Endothelial cell of umbilical vein (primary cell): ENCODE data around the gene PBLD. TPM values are rescaled to one million over a fixed set of nuclear protein-coding genes. Genes with fewer than 3 reads are reported as not detected.

Source experiments
- BruUV-seq: library from RNA; stranded (reverse); fragments of 400-500 nt; replicated peaks from 2 replicates; lab custom pipeline; 2021; lab: Mats Ljungman, UMichigan
- CTCF ChIA-PET: fragments of 300-600, 350-600 bp; sonication (Branson Sonifier 250); formaldehyde crosslinking; loops from one replicate; lab custom pipeline; 2021; ENCODE audit warnings: antibody characterized with exemption, inconsistent platforms; lab: Charles Lee
- POLR2A ChIA-PET: fragments of 300-600, 350-600 bp; sonication (Branson Sonifier 250); formaldehyde crosslinking; loops from one replicate; lab custom pipeline; 2021; ENCODE audit warnings: antibody characterized with exemption, inconsistent platforms; lab: Charles Lee
- DNase-seq: peaks from one replicate; pipeline ENCODE4 v3.0.0-alpha.2; 2011; ENCODE audit warnings: low read depth, low spot score
- FAIRE-seq: peaks from 2 replicates; lab custom pipeline; 2011; peaks lifted over from hg19 to GRCh38; lab: Jason Lieb, UNC
- H2AFZ ChIP-seq: 2 replicates; pipeline ENCODE4 v1.6.0; 2012; ENCODE audit warnings: low read depth, low read length, control low read depth, inconsistent platforms
- H3K27ac ChIP-seq: 2 replicates; pipeline ENCODE4 v1.5.1; 2011; ENCODE audit warnings: low read depth, mild to moderate bottlenecking, control low read depth, low read length, moderate library complexity; ENCODE audit not compliant: insufficient read depth
- H3K27me3 ChIP-seq, 2 experiments: 2 replicates each; pipeline versions ENCODE4 v1.6.0 to v1.6.1; 2011; ENCODE audit warnings: low read length in 2 of 2, mixed read lengths in 1 of 2; ENCODE audit not compliant: control insufficient read depth in 2 of 2, insufficient read depth in 2 of 2
- H3K36me3 ChIP-seq, 2 experiments: 2 replicates in 1 of 2; 3 replicates in 1 of 2; pipeline ENCODE4 v1.5.1; 2011; ENCODE audit warnings: low read length in 2 of 2, mild to moderate bottlenecking in 1 of 2, moderate library complexity in 1 of 2; ENCODE audit not compliant: control insufficient read depth in 2 of 2, insufficient read depth in 2 of 2; ENCODE audit errors: extremely low read depth in 1 of 2
- H3K4me1 ChIP-seq: 3 replicates; pipeline ENCODE4 v1.5.1; 2011; ENCODE audit warnings: mild to moderate bottlenecking, low read length; ENCODE audit not compliant: control insufficient read depth, insufficient read depth; ENCODE audit errors: extremely low read depth
- H3K4me2 ChIP-seq: 2 replicates; pipeline ENCODE4 v1.6.1; 2011; ENCODE audit warnings: low read length, control low read depth, mixed read lengths; ENCODE audit not compliant: insufficient read depth
- H3K4me3 ChIP-seq, 3 experiments: fragments of 200-600 bp in 1 of 3; sonication (generic), shearing (Covaris generic) in 1 of 3; replicated peaks in 1 of 3; 2 replicates each; pipeline ENCODE4 v1.5.1; 2011 to 2016; ENCODE audit warnings: control low read depth in 3 of 3, low read length in 3 of 3, mild to moderate bottlenecking in 2 of 3, inconsistent platforms in 1 of 3, low read depth in 1 of 3, moderate library complexity in 1 of 3; ENCODE audit not compliant: insufficient read depth in 1 of 3
- H3K79me2 ChIP-seq: 2 replicates; pipeline ENCODE4 v1.6.0; 2012; ENCODE audit warnings: low read length, inconsistent platforms; ENCODE audit not compliant: control insufficient read depth, insufficient read depth
- H3K9ac ChIP-seq: replicated peaks from 2 replicates; pipeline ENCODE3; 2011; ENCODE audit warnings: low read length, control low read depth; ENCODE audit not compliant: insufficient read depth; ENCODE audit errors: extremely low read depth
- H3K9me1 ChIP-seq: replicated peaks from 3 replicates; pipeline ENCODE4 v1.6.0; 2011; ENCODE audit warnings: mild to moderate bottlenecking, low read length; ENCODE audit not compliant: control insufficient read depth, insufficient read depth; ENCODE audit errors: extremely low read depth
- H3K9me3 ChIP-seq: replicated peaks from 2 replicates; pipeline ENCODE4 v1.5.1; 2012; ENCODE audit warnings: low read length, inconsistent platforms; ENCODE audit not compliant: control insufficient read depth, insufficient read depth
- H4K20me1 ChIP-seq: replicated peaks from 2 replicates; pipeline ENCODE3; 2011; ENCODE audit warnings: mild to moderate bottlenecking, low read length; ENCODE audit not compliant: control insufficient read depth, insufficient read depth; ENCODE audit errors: extremely low read depth
- CTCF ChIP-seq, 2 donors: IDR thresholded peaks; 1 replicate in 1 of 2; 2 replicates in 1 of 2; pipeline ENCODE4 v1.5.1; 2011; ENCODE audit warnings: low read length in 2 of 2, mild to moderate bottlenecking in 2 of 2, moderate library complexity in 2 of 2, control low read depth in 1 of 2, inconsistent platforms in 1 of 2, low read depth in 1 of 2; ENCODE audit not compliant: insufficient read depth in 1 of 2; ENCODE audit errors: extremely low read depth in 1 of 2
- EZH2 ChIP-seq: IDR thresholded peaks from 2 replicates; pipeline ENCODE4 v1.6.1; 2012; ENCODE audit warnings: borderline replicate concordance, low read depth, mild to moderate bottlenecking, moderate library complexity, low read length, inconsistent platforms; ENCODE audit not compliant: severe bottlenecking
- FOS ChIP-seq: IDR thresholded peaks from 2 replicates; pipeline ENCODE4 v1.6.1; 2011; ENCODE audit warnings: mild to moderate bottlenecking, low read length, moderate library complexity, borderline replicate concordance; ENCODE audit not compliant: insufficient read depth
- GATA2 ChIP-seq: IDR thresholded peaks from 2 replicates; pipeline ENCODE4 v1.7.0; 2011; ENCODE audit warnings: low read depth, mild to moderate bottlenecking, moderate library complexity, mixed read lengths, low read length; ENCODE audit not compliant: insufficient read length, insufficient read depth
- JUN ChIP-seq: IDR thresholded peaks from 2 replicates; pipeline ENCODE4 v1.6.1; 2011; ENCODE audit warnings: borderline replicate concordance, low read depth; ENCODE audit not compliant: insufficient read length, insufficient read depth
- MAX ChIP-seq: IDR thresholded peaks from 2 replicates; pipeline ENCODE4 v1.6.1; 2011; ENCODE audit not compliant: insufficient read depth, insufficient read length
- MYC ChIP-seq: IDR thresholded peaks from one replicate; pipeline ENCODE4 v1.6.1; 2011; ENCODE audit warnings: mild to moderate bottlenecking, low read depth, low read length
- POLR2A ChIP-seq: IDR thresholded peaks from 2 replicates; pipeline ENCODE4 v1.6.1; 2012; ENCODE audit warnings: low read depth, mild to moderate bottlenecking, control low read depth, low read length
- POLR2AphosphoS5 ChIP-seq: IDR thresholded peaks from 2 replicates; pipeline ENCODE4 v1.6.1; 2012; ENCODE audit warnings: low read depth, mild to moderate bottlenecking, control low read depth, low read length, moderate library complexity; ENCODE audit not compliant: insufficient read depth
- dilution Hi-C: fragments of 300-500 bp; cut with MboI; formaldehyde crosslinking; loops from one replicate; pipeline ENCODE4 v1.15.0; 2019; ENCODE audit warnings: low sequenced_read_pairs; ENCODE audit not compliant: extremely low pct_ligation_motif_present
- intact Hi-C: fragments of 100-400 bp; cut with micrococcal nuclease; formaldehyde crosslinking; loops from one replicate; pipeline ENCODE4 v1.10.0; 2022
- polyA plus RNA-seq, 4 experiments: library from polyadenylated mRNA; depleted of rRNA in 3 of 4; stranded (reverse) in 3 of 4; unstranded in 1 of 4; fragments of >200 nt; gene quantifications; 2 replicates each; pipeline versions ENCODE4 v1.2.1 to v1.2.3, GENCODE V29; 2011 to 2012; ENCODE audit warnings: missing spikeins in 1 of 4
- total RNA-seq: library from RNA; stranded (reverse); gene quantifications from 2 replicates; pipeline ENCODE4 v1.2.3, GENCODE V29; 2021

PBLD gene
- total and polyA plus RNA-seq, 2 donors (not counting 3 experiments of a cell fraction or from before 2014, with no cell fraction given): 1.5 to 5.1 TPM

DNA sequence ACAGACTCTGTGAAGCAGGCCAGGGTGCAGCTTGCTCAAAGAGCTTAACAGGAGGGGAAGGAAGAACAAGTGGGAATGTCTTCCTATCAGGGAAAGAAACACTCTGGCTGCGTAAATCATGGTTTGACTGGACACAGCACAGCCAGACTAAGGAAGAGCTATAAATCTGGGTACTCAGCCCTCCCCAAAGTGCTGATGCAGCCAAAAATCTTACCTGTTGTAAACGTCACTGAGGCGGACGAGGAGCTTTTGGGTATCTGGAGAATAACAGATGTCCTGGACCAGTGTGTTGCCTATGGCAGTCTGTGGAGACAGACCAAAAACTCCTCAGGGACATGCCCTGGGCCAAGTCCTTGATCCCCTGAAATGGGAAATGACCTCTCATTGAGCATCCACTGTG, 44.0 kb downstream of the PBLD start:
- dilution Hi-C loops: no loop called here
- ChIA-PET POLR2A (no interaction called here), CTCF (interaction anchor here (0.6 to 2.6 kb wide), 3 partner anchors 37 to 434 kb away, joined by 3 to 13 read pairs (median 3); no protein-coding TSS in a partner anchor)
- Histone ChIP-seq H4K20me1 (no peaks in the 10 kb centered on the region), H3K9ac (no peak overlapping the region), H3K9me1 (no peaks in the 10 kb centered on the region), H3K27me3 (no peaks in the 10 kb centered on the region), H3K4me2 (no peak overlapping the region), H3K79me2 (no peaks in the 10 kb centered on the region), H3K4me1 (no peaks in the 10 kb centered on the region), H3K4me3 (no peak overlapping the region), H3K9me3 (no peaks in the 10 kb centered on the region), H3K36me3 (no peaks in the 10 kb centered on the region), H3K27ac (no peak overlapping the region), H2AFZ (no peak overlapping the region)
- no TSS peak for BruUV-seq
- intact Hi-C loops: no loop called here
- TF ChIP-seq POLR2A (no peak), POLR2AphosphoS5 (no peak), MYC (no peak)
- FAIRE-seq: no peak
- DNase-seq: no peak

- no peaks in the 10 kb centered on the region for H3K9me3 ChIP-seq
- dilution Hi-C loops: no loop called here
- H3K79me2 ChIP-seq: no peaks in the 10 kb centered on the region
- no peak overlapping the region for H3K9ac ChIP-seq
- H3K9me1 ChIP-seq: no peaks in the 10 kb centered on the region
- intact Hi-C loops: no loop called here
- H3K36me3 ChIP-seq: no peaks in the 10 kb centered on the region
- no peak overlapping the region for H3K27ac ChIP-seq
- H3K4me3 ChIP-seq: no peak overlapping the region
- no peak for TF ChIP-seq POLR2A
- TF ChIP-seq EZH2: no peak
- TF ChIP-seq MAX: no peak
- no peak for TF ChIP-seq CTCF (IDR thresholded peaks at IDR 0.05; ENCODE audit: extremely low read depth in 1 of 2, insufficient read depth in 1 of 2, low read depth in 1 of 2, low read length in 2 of 2)
- TF ChIP-seq FOS: no peak
- TF ChIP-seq GATA2: no peak
- no peak for TF ChIP-seq MYC
- no peak for TF ChIP-seq POLR2AphosphoS5
- no peak for TF ChIP-seq JUN
- H3K4me2 ChIP-seq: no peak overlapping the region
- BruUV-seq: no TSS peak
- no peaks in the 10 kb centered on the region for H4K20me1 ChIP-seq
- DNase-seq (no peak), FAIRE-seq (no peak)
- no peak overlapping the region for H2AFZ ChIP-seq
- POLR2A ChIA-PET: no interaction called here
- CTCF ChIA-PET: interaction anchor here (1.2 to 1.8 kb wide), 3 partner anchors 9 to 72 kb away, joined by 4 to 8 read pairs (median 6); no protein-coding TSS in a partner anchor
- H3K4me1 ChIP-seq: no peaks in the 10 kb centered on the region
- H3K27me3 ChIP-seq: no peaks in the 10 kb centered on the region
Measured at GRCh38 chr10:68284062-68285001, 48.4 kb downstream of the PBLD start.
